Measurements from ENCODE around the gene DMD.

- TF ChIP-seq CTCF (IDR thresholded peaks at IDR 0.05; ENCODE audit: low read length) (no peak), EZH2phosphoT487 (IDR thresholded peaks at IDR 0.05; ENCODE audit: low read length) (no peak), EZH2 (optimal IDR thresholded peaks at IDR 0.05; ENCODE audit: low read depth, low read length) (no peak)
These were observed 1503.2 kb downstream of the DMD start for GRCh38 chrX:31708116-31708515.

Measured in MM.1S (cell line).